ENCODE measurements around the gene GALNTL6.

Gene GALNTL6

GRCh38 chr4:173073939-173074500, 1260.8 kb downstream of the GALNTL6 start:
- Mint-ChIP-seq H3K4me3 (no peak overlapping the region), H3K27me3 (ENCODE audit: low read depth) (no peaks in the 10 kb centered on the region), H3K36me3 (ENCODE audit: low read depth) (no peaks in the 10 kb centered on the region), H3K27ac (no peak overlapping the region), H3K9me3 (peaks cover 12% of the 10 kb centered on the region), H3K4me1 (ENCODE audit: low read depth) (no peaks in the 10 kb centered on the region)

GRCh38 chr4:173074501-173074946, 1261.3 kb downstream of the GALNTL6 start:
- Mint-ChIP-seq H3K4me1 (ENCODE audit: low read depth) (no peaks in the 10 kb centered on the region), H3K27ac (no peak overlapping the region), H3K27me3 (ENCODE audit: low read depth) (no peaks in the 10 kb centered on the region), H3K4me3 (no peak overlapping the region), H3K36me3 (ENCODE audit: low read depth) (no peaks in the 10 kb centered on the region), H3K9me3 (peaks cover 7% of the 10 kb centered on the region)

GRCh38 chr4:173076903-173077634, 1263.9 kb downstream of the GALNTL6 start:
- no peak overlapping the region for H3K4me3 Mint-ChIP-seq

GRCh38 chr4:173088144-173088543, 1274.9 kb downstream of the GALNTL6 start:
- no peak overlapping the region for H3K4me3 Mint-ChIP-seq
- no peaks in the 10 kb centered on the region for H3K4me1 Mint-ChIP-seq (ENCODE audit: low read depth)
- H3K36me3 Mint-ChIP-seq (ENCODE audit: low read depth): no peaks in the 10 kb centered on the region
- no peaks in the 10 kb centered on the region for H3K9me3 Mint-ChIP-seq
- H3K27me3 Mint-ChIP-seq (ENCODE audit: low read depth): no peaks in the 10 kb centered on the region
- H3K27ac Mint-ChIP-seq: no peak overlapping the region

More at GRCh38 chr4:173076903-173077634, 1263.9 kb downstream of the GALNTL6 start:
- Mint-ChIP-seq H3K27me3 (ENCODE audit: low read depth) (peaks cover 4% of the 10 kb centered on the region), H3K27ac (no peak overlapping the region), H3K9me3 (no peaks in the 10 kb centered on the region), H3K36me3 (ENCODE audit: low read depth) (no peaks in the 10 kb centered on the region), H3K4me1 (ENCODE audit: low read depth) (no peaks in the 10 kb centered on the region)
